ENCODE results near the gene MRPL2.

- TF ChIP-seq CTCF (conservative IDR thresholded peaks at IDR 0.05), result no peak
- TF ChIP-seq EZH2 (IDR thresholded peaks at IDR 0.05; ENCODE audit: low read depth), result no peak
Measured at GRCh38 chr6:43082806-43083655, 23.8 kb upstream of the MRPL2 start.

All from PC-9 (cell line).